ENCODE data around the gene PLPPR5. TPM values are rescaled to one million over a fixed set of nuclear protein-coding genes. Genes with fewer than 3 reads are reported as not detected.

Gene PLPPR5
- total RNA-seq, 1 experiment from 2014 or later, result not detected

GRCh38 chr1:98849969-98850636, 154.6 kb downstream of the PLPPR5 start:
- DNase-seq (ENCODE audit: low read depth), result no peak

DNA sequence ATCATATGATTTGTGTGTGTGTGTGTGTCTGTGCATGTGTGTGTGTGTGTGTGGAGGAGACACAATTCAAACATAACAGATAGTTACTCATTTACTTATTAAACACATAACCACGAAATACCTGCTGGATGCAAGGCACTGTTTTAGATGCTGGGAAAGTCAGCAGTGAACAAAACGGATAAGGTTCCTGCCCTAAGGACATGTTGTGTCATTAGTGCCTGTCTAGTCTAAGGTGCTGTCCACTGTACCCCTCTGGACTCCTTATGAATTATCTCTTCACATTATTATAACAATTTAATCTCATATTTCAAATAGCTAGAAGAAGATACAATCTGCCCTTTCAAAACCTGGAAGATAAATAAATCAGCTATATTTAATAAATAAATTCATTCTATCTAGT, 162.4 kb downstream of the PLPPR5 start:
- no peak for DNase-seq (ENCODE audit: low read depth)

All from LHCN-M2 (cell line).